Measurements from ENCODE around the gene CDK5R2. TPM values are rescaled to one million over a fixed set of nuclear protein-coding genes. Genes with fewer than 3 reads are reported as not detected.

CDK5R2 gene
- total RNA-seq, 1 experiment from 2014 or later: 1.3 TPM

GRCh38 chr2:218954541-218955300 lies 4.7 kb upstream of the CDK5R2 start:
- intact Hi-C loops (cut with micrococcal nuclease; ENCODE audit: unreplicated experiment) (no loop called here), in situ Hi-C loops (cut with HindIII; ENCODE audit: low pct_unique_long_range_greater_than_20kb, low sequenced_read_pairs) (no loop called here)
- no peak overlapping the region for H3K27ac ChIP-seq (ENCODE audit: low read length)
- no peak overlapping the region for H3K4me3 ChIP-seq (ENCODE audit: low read depth in 2 of 2, low read length in 2 of 2)
- no peak for DNase-seq (ENCODE audit: low read depth, low spot score)
- no peaks in the 10 kb centered on the region for H3K36me3 ChIP-seq (ENCODE audit: control insufficient read depth, insufficient read depth, low read length)
- H3K4me1 ChIP-seq (ENCODE audit: control insufficient read depth, insufficient read depth, low read length): 0 out of 2 replicates have a peak, but pooled peaks cover 4% of the 10 kb centered on the region
- H3K27me3 ChIP-seq (ENCODE audit: control insufficient read depth, insufficient read depth, low read length): no peaks in the 10 kb centered on the region; the same call in 1 of the 2 replicates
- ChIA-PET CTCF (no interaction called here), POLR2A (no interaction called here)
- ATAC-seq: no peak
- TF ChIP-seq REST (IDR thresholded peaks at IDR 0.05; ENCODE audit: insufficient read depth in 1 of 2, low read depth in 2 of 2, low read length in 1 of 2): no peak
- TF ChIP-seq POLR2AphosphoS5 (IDR thresholded peaks at IDR 0.05; ENCODE audit: low read depth, low read length): no peak
- TF ChIP-seq SIN3A (IDR thresholded peaks at IDR 0.05; ENCODE audit: borderline replicate concordance, insufficient read depth, low read depth, low read length): no peak
- TF ChIP-seq TCF7L2 (IDR thresholded peaks at IDR 0.05; ENCODE audit: low read depth, low read length): no peak
- TF ChIP-seq CTCF (IDR thresholded peaks at IDR 0.05): no peak
- no peaks in the 10 kb centered on the region for H3K9me3 ChIP-seq (ENCODE audit: control insufficient read depth, insufficient read depth, low read depth, low read length)
- no TSS peak for BruUV-seq (replicated peaks)

- intact Hi-C loops (cut with micrococcal nuclease; ENCODE audit: unreplicated experiment): no loop called here
Measured at GRCh38 chr2:218956039-218956438, 3.4 kb upstream of the CDK5R2 start.

More at GRCh38 chr2:218956039-218956438, 3.4 kb upstream of the CDK5R2 start:
- Histone ChIP-seq H3K27me3 (ENCODE audit: control insufficient read depth, insufficient read depth, low read length) (no peaks in the 10 kb centered on the region; the same call in 1 of the 2 replicates), H3K36me3 (ENCODE audit: control insufficient read depth, insufficient read depth, low read length) (no peaks in the 10 kb centered on the region), H3K4me3 (ENCODE audit: low read depth in 2 of 2, low read length in 2 of 2) (no peak overlapping the region), H3K27ac (ENCODE audit: low read length) (no peak overlapping the region), H3K4me1 (ENCODE audit: control insufficient read depth, insufficient read depth, low read length) (0 out of 2 replicates have a peak, but pooled peaks cover 4% of the 10 kb centered on the region), H3K9me3 (ENCODE audit: control insufficient read depth, insufficient read depth, low read depth, low read length) (no peaks in the 10 kb centered on the region)
- TF ChIP-seq REST (IDR thresholded peaks at IDR 0.05; ENCODE audit: insufficient read depth in 1 of 2, low read depth in 2 of 2, low read length in 1 of 2) (no peak), TCF7L2 (IDR thresholded peaks at IDR 0.05; ENCODE audit: low read depth, low read length) (no peak), POLR2AphosphoS5 (IDR thresholded peaks at IDR 0.05; ENCODE audit: low read depth, low read length) (no peak), CTCF (IDR thresholded peaks at IDR 0.05) (no peak)
- POLR2A ChIA-PET: no interaction called here
- CTCF ChIA-PET: no interaction called here
- ATAC-seq (no peak), DNase-seq (ENCODE audit: low read depth, low spot score) (no peak)
- no TSS peak for BruUV-seq (replicated peaks)
- in situ Hi-C loops (cut with HindIII; ENCODE audit: low pct_unique_long_range_greater_than_20kb, low sequenced_read_pairs): no loop called here

All from Panc1 (cell line).